NCI-H1092 (cell line): ENCODE measurements around the gene FBXL15.

Experiments used
- DNase-seq: peaks from one replicate; lab custom pipeline; 2025; lab: John Stamatoyannopoulos, UW

Gene FBXL15, protein sequence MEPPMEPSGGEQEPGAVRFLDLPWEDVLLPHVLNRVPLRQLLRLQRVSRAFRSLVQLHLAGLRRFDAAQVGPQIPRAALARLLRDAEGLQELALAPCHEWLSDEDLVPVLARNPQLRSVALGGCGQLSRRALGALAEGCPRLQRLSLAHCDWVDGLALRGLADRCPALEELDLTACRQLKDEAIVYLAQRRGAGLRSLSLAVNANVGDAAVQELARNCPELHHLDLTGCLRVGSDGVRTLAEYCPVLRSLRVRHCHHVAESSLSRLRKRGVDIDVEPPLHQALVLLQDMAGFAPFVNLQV

GRCh38 chr10:102420714-102421506 is at the start of gene FBXL15:
TSS of gene FBXL15 (plus strand) at chr10:102420836. CDS start at chr10:102421130, 294 bp downstream.
- peak; percentile 95 for DNase-seq

DNA sequence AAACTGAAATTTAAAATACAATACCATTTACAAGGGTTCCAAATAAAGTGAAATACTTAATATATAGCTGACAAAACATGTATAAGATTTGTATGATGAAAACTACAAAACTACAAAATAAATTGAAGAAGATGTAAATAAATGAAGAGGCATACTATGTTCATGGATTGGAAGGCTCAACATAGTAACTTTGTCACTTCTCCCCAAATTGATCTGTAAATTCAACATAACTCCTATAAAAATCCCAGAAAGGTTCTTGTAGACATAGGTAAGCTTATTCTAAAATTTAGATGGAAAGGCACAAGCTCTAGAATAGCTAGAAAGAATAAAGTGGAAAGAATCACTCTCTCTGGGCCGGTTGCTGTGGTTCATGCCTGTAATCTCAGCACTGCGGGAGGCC is 49.3 kb upstream of the FBXL15 start:
- DNase-seq: no peak

- no peak for DNase-seq
Observed at GRCh38 chr10:102375250-102375649, 45.4 kb upstream of the FBXL15 start.

DNA sequence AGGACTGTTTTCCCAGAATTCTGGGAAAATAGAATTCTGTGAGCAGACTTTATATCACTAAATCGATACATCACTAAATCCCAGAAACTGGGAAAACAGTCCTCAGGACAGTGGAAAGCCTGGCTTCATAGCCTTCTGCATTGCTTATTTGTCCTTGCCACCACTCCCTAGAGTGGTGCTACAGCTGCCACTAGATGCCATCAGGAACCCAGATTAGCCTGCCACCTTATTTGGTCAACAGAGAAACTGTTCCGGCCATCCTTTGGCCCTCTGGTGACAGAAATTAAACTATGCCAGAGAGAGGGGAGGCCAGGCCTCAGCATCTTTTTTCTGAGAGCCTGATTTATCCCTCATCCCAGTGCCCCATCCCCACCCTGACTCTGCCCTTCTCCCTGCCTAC is 44.8 kb upstream of the FBXL15 start:
- DNase-seq: no peak

- no peak for DNase-seq
Observed at GRCh38 chr10:102376901-102377300, 43.7 kb upstream of the FBXL15 start.

DNA sequence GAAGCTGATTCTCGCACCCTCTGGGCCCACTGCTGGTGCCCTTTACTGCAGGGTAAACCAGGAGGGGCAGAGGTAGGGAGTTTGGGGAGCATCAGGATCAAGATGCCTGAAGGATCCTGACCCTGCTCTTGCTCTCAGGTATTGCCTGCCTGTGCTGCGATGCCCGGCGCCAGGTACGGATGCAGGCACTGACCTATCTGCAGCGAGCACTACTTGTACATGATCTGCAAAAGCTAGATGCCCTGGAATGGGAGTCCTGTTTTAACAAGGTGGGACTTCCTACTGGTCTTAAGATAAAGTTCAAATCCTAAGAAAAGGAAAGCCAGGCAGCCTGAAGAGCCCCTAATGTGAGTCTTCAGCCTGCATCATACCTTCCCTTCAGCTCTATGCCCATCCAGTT is 41.3 kb upstream of the FBXL15 start:
- DNase-seq: no peak

DNA sequence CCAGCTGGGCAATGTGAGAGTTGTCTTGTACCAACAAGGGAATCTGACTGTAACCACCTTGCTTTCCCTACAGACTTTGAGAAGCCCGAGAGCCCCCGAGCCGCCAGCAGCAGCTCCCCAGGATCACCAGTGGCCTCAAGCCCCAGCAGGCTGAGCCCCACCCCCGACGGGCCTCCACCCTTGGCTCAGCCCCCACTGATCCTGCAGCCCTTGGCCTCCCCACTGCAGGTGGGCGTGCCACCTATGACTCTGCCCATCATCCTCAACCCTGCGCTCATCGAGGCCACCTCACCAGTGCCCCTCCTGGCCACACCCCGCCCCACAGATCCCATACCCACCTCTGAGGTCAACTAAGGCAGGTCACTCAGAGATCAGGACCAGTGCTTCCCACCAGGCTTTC is 38.7 kb upstream of the FBXL15 start:
- DNase-seq: no peak

DNA sequence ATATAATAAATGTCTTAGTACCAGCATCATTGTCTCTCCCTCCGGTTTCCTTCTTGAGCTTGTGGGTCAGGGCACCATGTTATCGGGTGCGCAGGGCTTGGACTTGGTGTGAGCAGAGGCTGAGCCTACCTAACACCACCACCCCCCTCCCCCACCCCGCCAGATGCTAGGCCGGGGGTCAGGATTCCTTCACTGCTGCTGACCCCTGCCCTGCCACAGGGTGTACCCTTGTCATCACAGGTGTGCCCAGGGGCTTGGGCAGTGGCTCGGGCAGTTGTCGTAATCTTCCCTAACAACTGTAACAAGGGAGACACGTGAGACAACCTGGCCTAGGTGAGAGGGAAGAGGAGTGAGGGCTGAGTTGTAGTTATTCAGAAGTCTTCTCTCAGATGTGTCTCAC is 37.8 kb upstream of the FBXL15 start:
- DNase-seq: no peak

GRCh38 chr10:102384053-102384452 is 36.6 kb upstream of the FBXL15 start:
- no peak for DNase-seq

- no peak for DNase-seq
Observed at GRCh38 chr10:102384606-102385429, 35.8 kb upstream of the FBXL15 start.

DNA sequence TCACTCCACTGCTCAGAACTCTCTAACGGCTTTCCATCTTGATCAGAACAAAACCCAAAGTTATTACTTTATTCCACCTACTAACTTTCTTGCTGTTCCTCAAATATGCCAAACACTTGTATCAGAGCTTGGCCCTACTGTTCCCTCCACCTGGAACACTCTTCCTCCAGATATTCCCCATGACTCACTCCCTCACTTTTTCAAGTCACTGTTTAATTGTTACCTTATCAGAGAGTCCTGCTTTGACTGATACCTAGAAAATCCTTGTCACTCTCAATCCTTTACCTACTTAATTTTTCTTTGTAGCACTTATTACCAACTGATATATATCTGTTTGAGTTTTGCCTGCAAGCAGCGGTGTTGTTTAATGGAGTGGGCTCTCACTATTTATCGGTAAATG is 30.7 kb upstream of the FBXL15 start:
- DNase-seq: no peak

GRCh38 chr10:102392306-102392705 is 28.3 kb upstream of the FBXL15 start:
- DNase-seq: no peak

DNA sequence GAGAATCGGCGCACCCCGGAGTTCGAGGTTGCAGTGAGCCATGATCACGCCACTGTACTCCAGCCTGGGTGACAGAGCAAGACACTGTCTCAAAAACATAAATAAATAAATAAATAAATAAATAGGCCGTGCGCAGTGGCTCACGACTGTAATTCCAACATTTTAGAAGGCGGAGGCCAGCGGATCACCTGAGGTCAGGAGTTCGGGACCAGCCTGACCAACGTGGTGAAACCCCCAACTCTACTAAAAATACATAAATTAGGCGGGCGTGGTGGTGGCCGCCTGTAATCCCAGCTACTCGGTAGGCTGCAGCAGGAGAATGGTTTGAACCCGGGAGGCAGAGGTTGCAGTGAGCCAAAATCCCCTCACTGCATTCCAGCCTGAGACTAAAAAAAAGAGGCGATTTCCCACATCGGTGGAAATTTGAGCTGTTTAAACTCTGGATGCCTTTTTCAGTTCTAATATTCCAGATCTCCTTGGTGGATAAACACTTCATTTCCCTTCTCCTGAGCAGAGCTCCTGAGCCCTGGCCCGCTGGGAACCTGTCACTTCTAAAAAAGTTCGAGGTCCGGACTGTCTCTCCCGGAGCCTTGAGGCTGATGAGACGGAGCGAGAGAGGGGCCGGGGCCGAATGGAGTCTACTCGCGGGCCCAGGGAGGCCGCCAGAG is 27.1 kb upstream of the FBXL15 start:
- DNase-seq: no peak

DNA sequence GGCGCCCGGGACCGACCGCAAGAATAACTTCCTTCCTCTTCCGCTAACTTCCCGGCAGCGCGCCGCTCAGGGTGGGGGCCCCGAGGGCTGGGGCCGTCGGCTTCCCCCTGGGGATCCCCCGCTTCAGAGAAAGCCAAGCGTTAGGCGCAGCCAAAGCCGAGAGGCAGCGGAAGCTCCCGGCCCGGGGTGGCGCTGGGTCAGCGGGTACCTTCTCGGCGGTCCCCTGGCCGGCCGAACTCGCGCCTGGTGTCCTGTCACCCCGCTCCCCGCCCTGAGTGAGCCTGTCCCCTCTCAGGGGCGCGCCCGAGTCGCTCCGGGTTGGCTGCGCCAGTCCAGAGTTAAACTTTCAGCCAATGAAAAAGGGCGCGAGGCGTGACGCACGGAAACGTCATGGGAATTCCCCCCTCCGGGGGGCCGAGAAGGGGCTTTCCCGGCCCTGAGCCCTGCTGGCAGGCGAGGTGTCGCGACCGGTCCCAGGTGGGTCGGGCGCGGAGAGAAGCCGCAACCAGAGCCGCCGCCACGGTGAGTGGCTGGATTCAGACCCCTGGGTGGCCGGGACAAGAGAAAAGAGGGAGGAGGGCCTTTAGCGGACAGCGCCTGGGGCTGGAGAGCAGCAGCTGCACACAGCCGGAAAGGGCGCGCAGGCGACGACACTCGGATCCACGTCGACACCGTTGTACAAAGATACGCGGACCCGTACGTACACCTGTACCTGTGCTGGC is 26.4 kb upstream of the FBXL15 start:
- DNase-seq: peak; percentile 8

DNA sequence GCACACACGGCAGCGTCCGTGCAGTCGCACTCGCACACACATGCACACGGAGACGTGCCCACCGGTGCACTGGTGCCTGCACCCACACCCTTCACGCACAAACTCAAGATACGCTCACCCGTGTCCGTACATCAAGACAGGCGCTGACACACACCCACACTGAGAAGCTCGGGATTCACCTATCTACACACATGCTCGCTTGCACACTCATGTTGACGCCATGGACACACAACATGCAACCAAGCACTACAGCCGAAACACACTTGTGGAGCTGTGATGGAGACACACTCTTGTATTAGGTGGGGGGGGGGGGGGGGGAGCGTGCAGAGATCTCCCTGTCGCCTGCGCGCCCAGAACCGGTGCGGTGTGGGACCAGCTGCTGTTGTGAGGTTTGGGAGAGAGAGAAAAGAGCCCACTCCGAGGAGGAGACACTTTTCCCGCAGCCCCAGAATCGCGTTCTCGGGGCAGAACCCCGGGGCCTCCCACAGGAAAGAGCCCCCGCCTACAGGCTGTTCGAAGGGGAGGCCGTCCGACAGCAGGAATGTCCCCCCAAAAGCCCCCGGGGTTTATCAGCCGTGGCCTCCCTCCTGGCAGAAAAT is 25.7 kb upstream of the FBXL15 start:
- DNase-seq: no peak

DNA sequence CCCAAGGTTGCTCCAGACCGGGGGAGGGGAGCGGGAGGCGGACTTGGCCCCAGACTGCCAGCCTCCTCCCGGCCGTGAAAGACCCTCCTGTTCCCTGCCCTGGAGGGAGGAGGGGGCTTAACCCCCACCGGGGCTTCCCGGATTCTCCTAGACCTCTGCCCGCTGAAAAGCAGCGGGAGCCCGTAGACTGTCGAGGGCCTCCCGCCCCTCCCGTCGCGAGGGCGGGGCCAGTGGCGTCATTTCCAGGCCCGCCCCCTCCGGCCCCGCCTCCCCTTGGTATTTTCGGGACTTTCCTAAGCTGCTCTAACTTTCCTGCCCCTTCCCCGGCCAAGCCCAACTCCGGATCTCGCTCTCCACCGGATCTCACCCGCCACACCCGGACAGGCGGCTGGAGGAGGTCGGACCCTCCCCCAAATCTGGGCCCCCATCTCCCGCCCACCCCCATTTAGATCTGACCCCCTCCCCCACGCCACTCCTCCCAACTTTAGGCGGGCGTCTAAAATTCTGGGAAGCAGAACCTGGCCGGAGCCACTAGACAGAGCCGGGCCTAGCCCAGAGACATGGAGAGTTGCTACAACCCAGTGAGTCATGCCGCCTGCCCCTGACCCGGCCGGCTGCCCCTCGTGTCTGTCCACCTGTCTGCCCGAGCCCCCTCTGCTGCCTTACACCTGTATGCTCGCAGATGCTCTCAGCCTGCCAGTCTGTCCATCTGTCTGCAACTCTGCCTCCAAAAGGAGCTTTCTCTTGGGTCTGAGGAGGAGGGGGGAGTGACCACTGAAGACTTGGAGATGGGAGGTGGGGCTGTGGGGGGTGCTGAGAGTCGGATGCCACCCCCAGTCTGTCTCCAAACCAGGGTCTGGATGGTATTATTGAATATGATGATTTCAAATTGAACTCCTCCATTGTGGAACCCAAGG is 25.0 kb upstream of the FBXL15 start, which contains the start of gene NFKB2:
TSS of gene NFKB2 (plus strand) at position 306 of the 917 bp plus-strand sequence. CDS start at position 561, 255 bp downstream.
- peak; percentile 5 for DNase-seq

GRCh38 chr10:102396317-102396650 is 24.4 kb upstream of the FBXL15 start:
- DNase-seq: no peak

DNA sequence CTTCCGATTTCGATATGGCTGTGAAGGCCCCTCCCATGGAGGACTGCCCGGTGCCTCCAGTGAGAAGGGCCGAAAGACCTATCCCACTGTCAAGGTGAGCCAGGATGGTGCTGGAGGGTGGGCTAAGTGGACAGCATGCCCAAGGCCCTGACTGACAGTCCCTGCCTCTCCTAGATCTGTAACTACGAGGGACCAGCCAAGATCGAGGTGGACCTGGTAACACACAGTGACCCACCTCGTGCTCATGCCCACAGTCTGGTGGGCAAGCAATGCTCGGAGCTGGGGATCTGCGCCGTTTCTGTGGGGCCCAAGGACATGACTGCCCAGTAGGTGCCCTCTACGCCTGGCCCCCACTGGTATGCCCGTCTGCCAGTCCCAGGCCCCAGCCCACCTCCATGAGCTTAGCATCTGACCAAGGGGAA is 23.9 kb upstream of the FBXL15 start:
- DNase-seq: no peak

DNA sequence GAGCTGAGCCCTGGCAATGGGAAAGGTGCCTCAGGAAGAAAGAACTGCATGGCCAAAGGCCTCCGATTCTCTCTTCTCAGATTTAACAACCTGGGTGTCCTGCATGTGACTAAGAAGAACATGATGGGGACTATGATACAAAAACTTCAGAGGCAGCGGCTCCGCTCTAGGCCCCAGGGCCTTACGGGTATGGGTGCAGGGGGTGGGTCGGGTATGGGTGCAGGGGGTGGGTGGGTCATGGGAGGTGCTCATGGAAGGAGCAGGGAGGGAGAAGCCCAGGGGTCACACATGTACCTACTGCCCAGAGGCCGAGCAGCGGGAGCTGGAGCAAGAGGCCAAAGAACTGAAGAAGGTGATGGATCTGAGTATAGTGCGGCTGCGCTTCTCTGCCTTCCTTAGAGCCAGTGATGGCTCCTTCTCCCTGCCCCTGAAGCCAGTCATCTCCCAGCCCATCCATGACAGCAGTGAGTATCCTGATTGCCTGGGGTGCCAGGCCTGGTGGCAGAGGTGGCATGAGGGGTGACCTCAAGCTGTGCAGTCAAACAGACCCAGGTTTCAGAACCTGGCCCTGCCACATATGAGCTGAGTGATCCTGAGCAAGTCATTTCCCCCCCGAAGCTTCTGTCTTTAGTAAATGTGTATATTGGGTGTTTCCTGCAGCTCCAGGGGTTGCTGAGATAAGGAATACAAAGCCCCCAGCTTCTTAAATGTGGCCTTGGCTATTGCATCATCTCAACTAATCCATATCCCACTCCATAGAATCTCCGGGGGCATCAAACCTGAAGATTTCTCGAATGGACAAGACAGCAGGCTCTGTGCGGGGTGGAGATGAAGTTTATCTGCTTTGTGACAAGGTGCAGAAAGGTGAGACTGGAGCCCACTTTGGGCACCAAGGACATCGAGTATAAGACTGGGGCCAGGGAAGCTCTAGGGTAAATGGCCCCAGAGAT is 23.1 kb upstream of the FBXL15 start:
- no peak for DNase-seq
